K562 (cell line): Measurements from ENCODE around the gene RPS27. TPM values are rescaled to one million over a fixed set of nuclear protein-coding genes. Genes with fewer than 3 reads are reported as not detected.

Experiments
- CBFA2T2 ChIP-seq: fragments of 450-650 bp; conservative IDR thresholded peaks from 2 replicates; pipeline ENCODE4 v1.6.1; 2017; ENCODE audit warnings: mild to moderate bottlenecking
- CCAR2 ChIP-seq: fragments of 200-400 bp; formaldehyde crosslinking; IDR thresholded peaks from 2 replicates; pipeline ENCODE4 v1.6.1; 2017; ENCODE audit warnings: mild to moderate bottlenecking, low read depth, low read length
- ELF4 ChIP-seq: fragments of 450-650 bp; formaldehyde crosslinking; IDR thresholded peaks from 2 replicates; pipeline ENCODE4 v1.4.0; 2022; ENCODE audit warnings: missing genetic modification characterization
- ETV6 ChIP-seq, 3 experiments: fragments of 150-350 bp in 1 of 3; sonication (generic) in 1 of 3; formaldehyde crosslinking in 1 of 3; IDR thresholded peaks; 2 replicates each; pipeline versions ENCODE4 v1.6.1 to v1.8.0; 2014 to 2022; ENCODE audit warnings: borderline replicate concordance in 2 of 3, low read depth in 2 of 3, antibody characterized with exemption in 1 of 3, low read length in 1 of 3, mild to moderate bottlenecking in 1 of 3, missing genetic modification reagents in 1 of 3
- FOXM1 ChIP-seq, 2 experiments: fragments of 450-650 bp in 1 of 2; sonication (generic) in 1 of 2; formaldehyde crosslinking in 1 of 2; IDR thresholded peaks; 2 replicates each; pipeline versions ENCODE4 v1.6.1 to v1.9.0; 2017 to 2022; ENCODE audit warnings: low read depth in 2 of 2, mild to moderate bottlenecking in 2 of 2, missing genetic modification reagents in 1 of 2, moderate library complexity in 1 of 2
- HLTF ChIP-seq: fragments of 450-650 bp; IDR thresholded peaks from 2 replicates; pipeline ENCODE4 v1.6.1; 2016
- HNRNPH1 ChIP-seq: fragments of 200-400 bp; formaldehyde crosslinking; optimal IDR thresholded peaks from 2 replicates; pipeline ENCODE3; 2017; ENCODE audit warnings: low read depth, mild to moderate bottlenecking, low read length, moderate library complexity
- HNRNPL ChIP-seq: fragments of 200-400 bp; formaldehyde crosslinking; IDR thresholded peaks from 2 replicates; pipeline ENCODE4 v1.6.1; 2017; ENCODE audit warnings: low read depth, mild to moderate bottlenecking, low read length
- KLF1 ChIP-seq: fragments of 450-650 bp; IDR thresholded peaks from 2 replicates; pipeline ENCODE4 v1.6.1; 2016; ENCODE audit warnings: missing genetic modification characterization, missing compliant biosample characterization
- MAZ ChIP-seq, 2 experiments: fragments of 450-650 bp in 1 of 2; sonication (generic) in 1 of 2; formaldehyde crosslinking; IDR thresholded peaks in 1 of 2; conservative IDR thresholded peaks in 1 of 2; 2 replicates each; pipeline versions ENCODE4 v1.4.0 to v1.5.0; 2020; ENCODE audit warnings: mild to moderate bottlenecking in 1 of 2, missing genetic modification reagents in 1 of 2
- NFIX ChIP-seq: fragments of 250-450 bp; sonication (Bioruptor Pico); IDR thresholded peaks from 2 replicates; pipeline ENCODE4 v1.4.0; 2020; ENCODE audit warnings: low read depth, mild to moderate bottlenecking, moderate library complexity
- POLR3A ChIP-seq: IDR thresholded peaks from 2 replicates; pipeline ENCODE4 v1.6.1; 2011; ENCODE audit warnings: borderline replicate concordance, mild to moderate bottlenecking, moderate library complexity; ENCODE audit not compliant: insufficient read length, insufficient read depth; ENCODE audit errors: extremely low read depth
- PYGO2 ChIP-seq: fragments of 450-650 bp; IDR thresholded peaks from 2 replicates; pipeline ENCODE4 v1.6.1; 2016; ENCODE audit warnings: mild to moderate bottlenecking, missing genetic modification characterization, moderate library complexity, missing compliant biosample characterization
- TBP ChIP-seq: optimal IDR thresholded peaks from 2 replicates; pipeline ENCODE3; 2011; ENCODE audit warnings: low read depth, low read length, improper control_type of control experiment
- ZNF431 ChIP-seq: sonication (generic); formaldehyde crosslinking; IDR thresholded peaks from 2 replicates; pipeline ENCODE4 v1.8.0; 2022; ENCODE audit warnings: mild to moderate bottlenecking, missing genetic modification reagents
- ZNF780A ChIP-seq: fragments of 250-450 bp; sonication (Bioruptor Pico); IDR thresholded peaks from 2 replicates; pipeline ENCODE4 v1.5.0; 2021; ENCODE audit warnings: mild to moderate bottlenecking
- polyA plus RNA-seq, 8 experiments: library from polyadenylated mRNA; depleted of rRNA in 4 of 8; stranded (reverse) in 5 of 8; unstranded in 3 of 8; fragments of >200 nt; fragmentation: Nextera tagmentation in 2 of 8; fragmentation: Illumina TruSeq in 1 of 8; extraction: Ambion mirVana in 2 of 8; extraction: Trizol in 1 of 8; gene quantifications; 2 replicates each; pipeline versions ENCODE4 v1.2.1 to v1.2.3, GENCODE V29; 2011 to 2014; ENCODE audit warnings: inconsistent platforms in 1 of 8, missing spikeins in 1 of 8
- total RNA-seq, 7 experiments: library from RNA; depleted of rRNA in 6 of 7; stranded (reverse); fragments of >200 nt in 6 of 7; fragmentation: Illumina TruSeq in 2 of 7; extraction: Trizol in 2 of 7; gene quantifications; 2 replicates each; pipeline versions ENCODE4 v1.2.1 to v1.2.3, GENCODE V29; 2011 to 2021; ENCODE audit warnings: low replicate concordance in 1 of 7
- TF ChIP-seq, protein P1 (sequence below): fragments of 250-450 bp; sonication (Bioruptor Pico); IDR thresholded peaks from 2 replicates; pipeline ENCODE4 v1.4.0; 2020; ENCODE audit warnings: mild to moderate bottlenecking
- TF ChIP-seq, protein P2 (sequence below): fragments of 250-450 bp; sonication (Bioruptor Pico); IDR thresholded peaks from 2 replicates; pipeline ENCODE4 v1.5.0; 2021; ENCODE audit warnings: mild to moderate bottlenecking, borderline replicate concordance
- TF ChIP-seq, protein P3 (sequence below): fragments of 250-450 bp; sonication (Bioruptor Pico); IDR thresholded peaks from 2 replicates; pipeline ENCODE4 v1.6.1; 2021; ENCODE audit warnings: mild to moderate bottlenecking

The RPS27 gene
- total and polyA plus RNA-seq, 9 of the 15 experiments (the other 6 are each of a cell fraction or from before 2014, with no cell fraction given), result 2,091 to 9,377 (median 6,706) TPM

DNA sequence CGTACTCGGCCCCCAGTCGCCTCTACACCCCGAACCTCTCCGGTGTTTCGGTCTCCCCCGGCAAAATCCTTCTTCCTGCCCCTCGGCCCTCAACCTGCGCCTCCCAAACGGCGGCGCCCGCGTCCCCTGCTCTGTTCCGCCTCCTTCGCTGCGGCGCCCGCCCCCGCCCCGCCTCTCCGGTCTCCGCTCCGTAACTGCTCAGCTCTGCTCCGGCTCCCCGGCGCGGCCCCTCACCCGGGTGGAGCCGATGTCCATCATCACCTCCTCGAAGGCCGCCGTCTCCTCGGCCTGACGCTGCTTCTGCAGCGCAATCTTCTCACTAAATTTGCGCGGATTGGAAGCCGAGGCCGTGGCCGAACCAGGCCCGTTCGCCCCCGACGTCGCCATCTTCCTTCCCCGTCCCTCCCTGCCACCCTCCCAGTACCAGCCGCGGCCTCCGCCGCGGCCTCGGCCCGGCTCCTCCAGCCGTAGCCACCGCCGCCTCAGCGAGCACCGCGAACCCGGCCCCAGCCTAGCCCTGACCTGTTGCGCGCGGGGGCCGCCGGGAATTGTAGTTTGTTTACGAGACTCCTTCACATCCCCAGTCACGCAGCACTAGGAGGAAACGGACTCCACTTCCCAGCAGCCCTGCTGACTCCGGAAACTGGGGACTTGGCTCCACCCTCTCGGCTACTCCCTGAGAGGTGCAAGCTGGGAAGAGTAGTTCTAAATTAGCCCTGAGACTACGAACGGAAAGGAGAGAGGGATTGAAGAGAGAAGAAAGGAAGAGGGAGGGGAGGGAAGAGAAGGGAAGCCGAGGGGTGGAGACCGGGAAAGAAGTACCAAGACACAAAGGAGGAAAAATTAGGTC is 32.2 kb upstream of the RPS27 start, which contains the start of gene CRTC2 (continued):
- TF ChIP-seq CBFA2T2, result no peak
- TF ChIP-seq, protein P1, sequence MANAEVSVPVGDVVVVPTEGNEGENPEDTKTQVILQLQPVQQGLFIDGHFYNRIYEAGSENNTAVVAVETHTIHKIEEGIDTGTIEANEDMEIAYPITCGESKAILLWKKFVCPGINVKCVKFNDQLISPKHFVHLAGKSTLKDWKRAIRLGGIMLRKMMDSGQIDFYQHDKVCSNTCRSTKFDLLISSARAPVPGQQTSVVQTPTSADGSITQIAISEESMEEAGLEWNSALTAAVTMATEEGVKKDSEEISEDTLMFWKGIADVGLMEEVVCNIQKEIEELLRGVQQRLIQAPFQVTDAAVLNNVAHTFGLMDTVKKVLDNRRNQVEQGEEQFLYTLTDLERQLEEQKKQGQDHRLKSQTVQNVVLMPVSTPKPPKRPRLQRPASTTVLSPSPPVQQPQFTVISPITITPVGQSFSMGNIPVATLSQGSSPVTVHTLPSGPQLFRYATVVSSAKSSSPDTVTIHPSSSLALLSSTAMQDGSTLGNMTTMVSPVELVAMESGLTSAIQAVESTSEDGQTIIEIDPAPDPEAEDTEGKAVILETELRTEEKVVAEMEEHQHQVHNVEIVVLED (CRISPR knock-in tag), result peak; percentile 62; the same call in 1 of the 2 replicates
- TF ChIP-seq FOXM1 (IDR thresholded peaks at IDR 0.05; ENCODE audit: low read depth), result no peak
- TF ChIP-seq FOXM1 (CRISPR knock-in tag; IDR thresholded peaks at IDR 0.05; ENCODE audit: low read depth), result no peak
- no peak for TF ChIP-seq HNRNPH1
- TF ChIP-seq ZNF780A (CRISPR knock-in tag), result no peak
- TF ChIP-seq HLTF, result 0 out of 2 replicates have a peak, but pooled peaks have one; percentile 53
- TF ChIP-seq PYGO2 (tag), result no peak
- TF ChIP-seq, protein P2, sequence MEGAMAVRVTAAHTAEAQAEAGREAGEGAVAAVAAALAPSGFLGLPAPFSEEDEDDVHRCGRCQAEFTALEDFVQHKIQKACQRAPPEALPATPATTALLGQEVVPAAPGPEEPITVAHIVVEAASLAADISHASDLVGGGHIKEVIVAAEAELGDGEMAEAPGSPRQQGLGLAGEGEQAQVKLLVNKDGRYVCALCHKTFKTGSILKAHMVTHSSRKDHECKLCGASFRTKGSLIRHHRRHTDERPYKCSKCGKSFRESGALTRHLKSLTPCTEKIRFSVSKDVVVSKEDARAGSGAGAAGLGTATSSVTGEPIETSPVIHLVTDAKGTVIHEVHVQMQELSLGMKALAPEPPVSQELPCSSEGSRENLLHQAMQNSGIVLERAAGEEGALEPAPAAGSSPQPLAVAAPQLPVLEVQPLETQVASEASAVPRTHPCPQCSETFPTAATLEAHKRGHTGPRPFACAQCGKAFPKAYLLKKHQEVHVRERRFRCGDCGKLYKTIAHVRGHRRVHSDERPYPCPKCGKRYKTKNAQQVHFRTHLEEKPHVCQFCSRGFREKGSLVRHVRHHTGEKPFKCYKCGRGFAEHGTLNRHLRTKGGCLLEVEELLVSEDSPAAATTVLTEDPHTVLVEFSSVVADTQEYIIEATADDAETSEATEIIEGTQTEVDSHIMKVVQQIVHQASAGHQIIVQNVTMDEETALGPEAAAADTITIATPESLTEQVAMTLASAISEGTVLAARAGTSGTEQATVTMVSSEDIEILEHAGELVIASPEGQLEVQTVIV (CRISPR knock-in tag), result no peak
- TF ChIP-seq CCAR2, result no peak
- TF ChIP-seq HNRNPL, result no peak
- TF ChIP-seq POLR3A, result no peak
- TF ChIP-seq ELF4 (CRISPR knock-in tag), result peak; percentile 93
- TF ChIP-seq ETV6 (IDR thresholded peaks at IDR 0.05; ENCODE audit: borderline replicate concordance in 1 of 2, low read depth in 2 of 2, low read length in 1 of 2), result no peak; a peak in 1 of 4 replicates
- TF ChIP-seq ETV6 (CRISPR knock-in tag; IDR thresholded peaks at IDR 0.05; ENCODE audit: borderline replicate concordance), result no peak
- no peak for TF ChIP-seq KLF1 (tag)
- peak; percentile 43 to 84 for TF ChIP-seq MAZ (CRISPR knock-in tag; conservative IDR thresholded peaks at IDR 0.05 in 1 of 2, IDR thresholded peaks at IDR 0.05 in 1 of 2)
- no peak for TF ChIP-seq ZNF431 (CRISPR knock-in tag)
- TF ChIP-seq, protein P3, sequence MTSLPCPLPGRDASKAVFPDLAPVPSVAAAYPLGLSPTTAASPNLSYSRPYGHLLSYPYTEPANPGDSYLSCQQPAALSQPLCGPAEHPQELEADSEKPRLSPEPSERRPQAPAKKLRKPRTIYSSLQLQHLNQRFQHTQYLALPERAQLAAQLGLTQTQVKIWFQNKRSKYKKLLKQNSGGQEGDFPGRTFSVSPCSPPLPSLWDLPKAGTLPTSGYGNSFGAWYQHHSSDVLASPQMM (CRISPR knock-in tag), result no peak
- TF ChIP-seq NFIX (CRISPR knock-in tag), result no peak
- TF ChIP-seq TBP, result no peak
